Fibroblast of the aortic adventitia (primary cell): ENCODE results near the gene TRMT6. TPM values are rescaled to one million over a fixed set of nuclear protein-coding genes. Genes with fewer than 3 reads are reported as not detected.

ENCODE experiments used
- DNase-seq: peaks from one replicate; pipeline ENCODE4 v3.0.0-alpha.2; 2010; ENCODE audit warnings: low read depth
- H3K4me3 ChIP-seq: 2 replicates; pipeline ENCODE4 v1.5.1; 2011; ENCODE audit warnings: low read depth, mild to moderate bottlenecking, control low read depth, low read length, moderate library complexity
- CTCF ChIP-seq: IDR thresholded peaks from 2 replicates; pipeline ENCODE4 v1.5.1; 2011; ENCODE audit warnings: mild to moderate bottlenecking, low read length, control low read depth, inconsistent platforms; ENCODE audit not compliant: insufficient read depth
- small RNA-seq: library from RNA; depleted of rRNA; stranded (forward); fragments of <200 nt; gene quantifications from one replicate; pipeline ENCODE3, GENCODE V24; 2012
- total RNA-seq: library from RNA; depleted of rRNA; stranded (reverse); fragments of >200 nt; gene quantifications from 2 replicates; pipeline ENCODE4 v1.2.3, GENCODE V29; 2012; ENCODE audit warnings: low replicate concordance

The TRMT6 gene
- total RNA-seq, 1 donor: 8.0 TPM

- no peak overlapping the region for H3K4me3 ChIP-seq
- DNase-seq: no peak
- TF ChIP-seq CTCF: no peak
Observed at GRCh38 chr20:5890773-5891441, 59.4 kb downstream of the TRMT6 start.

- H3K4me3 ChIP-seq: no peak overlapping the region
- no peak for TF ChIP-seq CTCF
- DNase-seq: no peak
Observed at GRCh38 chr20:5888041-5888440, 62.3 kb downstream of the TRMT6 start.

GRCh38 chr20:5887386-5887785, 62.9 kb downstream of the TRMT6 start:
- DNase-seq: no peak
- no peak overlapping the region for H3K4me3 ChIP-seq
- no peak for TF ChIP-seq CTCF

Small RNA genes lying within 50 kb of the gene (small RNA-seq; reads per million reads assigned to genes)
- not detected for gene RF00019
- 1.5 reads per million, percentile 54 among the genes with 10 or more reads in this experiment for gene RNU1-55P

Other genes starting within 250 kb of the TRMT6 start
- 1.2 and 2.0 TPM in 2 replicates for gene SHLD1, start 200.1 kb downstream of the TRMT6 start, total RNA-seq
- gene CHGB, start 39.0 kb downstream of the TRMT6 start, total RNA-seq: not detected in 2 replicates
- 5.6 and 17.5 TPM in 2 replicates for gene MCM8, start 119 bp upstream of the TRMT6 start, total RNA-seq
- 50.4 and 74.6 TPM in 2 replicates for gene CRLS1, start 55.6 kb upstream of the TRMT6 start, total RNA-seq
- 0.09 TPM in 1 of 2 replicates, not detected in the other for gene LRRN4, start 103.5 kb upstream of the TRMT6 start, total RNA-seq
- 2.9 and 8.8 TPM in 2 replicates for gene FERMT1, start 172.5 kb upstream of the TRMT6 start, total RNA-seq